GM19395 (cell line): ENCODE results near the gene OLFML3.
"Not testable (repeated sequence)": the region's sequence is repeated elsewhere in the genome, so short reads cannot be mapped to it uniquely, and the experiment has no call there.

Experiments used
- ATAC-seq: cut with Tn5 transposase; IDR thresholded peaks from one replicate; pipeline ENCODE4 v1.9.1; 2021; ENCODE audit warnings: mild to moderate bottlenecking, moderate library complexity; ENCODE audit not compliant: unreplicated experiment

The OLFML3 gene

GRCh38 chr1:113990530-113990929, 11.3 kb downstream of the OLFML3 start:
- no peak for ATAC-seq

- ATAC-seq: no peak
These were observed 11.7 kb downstream of the OLFML3 start for GRCh38 chr1:113990961-113991360.

GRCh38 chr1:113991467-113991997, 12.3 kb downstream of the OLFML3 start:
- no peak for ATAC-seq

GRCh38 chr1:113993072-113993471, 13.8 kb downstream of the OLFML3 start:
- ATAC-seq: no peak

- no peak for ATAC-seq
These were observed 14.5 kb downstream of the OLFML3 start for GRCh38 chr1:113993766-113994165.

GRCh38 chr1:113995382-113995781, 16.1 kb downstream of the OLFML3 start:
- no peak for ATAC-seq

- no peak for ATAC-seq
These were observed 19.1 kb downstream of the OLFML3 start for GRCh38 chr1:113998361-113998760.

- ATAC-seq: no peak
These were observed 20.0 kb downstream of the OLFML3 start for GRCh38 chr1:113999233-113999632.

- no peak for ATAC-seq
These were observed 20.5 kb downstream of the OLFML3 start for GRCh38 chr1:113999799-114000198.

GRCh38 chr1:114000406-114000805, 21.1 kb downstream of the OLFML3 start:
- no peak for ATAC-seq

- ATAC-seq: no peak
These were observed 23.4 kb downstream of the OLFML3 start for GRCh38 chr1:114002492-114003239.

GRCh38 chr1:114003431-114003830, 24.2 kb downstream of the OLFML3 start:
- ATAC-seq: no peak

GRCh38 chr1:114006825-114007224, 27.6 kb downstream of the OLFML3 start:
- ATAC-seq: not testable (repeated sequence)

- ATAC-seq: no peak
These were observed 29.2 kb downstream of the OLFML3 start for GRCh38 chr1:114008480-114008941.

- no peak for ATAC-seq
These were observed 29.7 kb downstream of the OLFML3 start for GRCh38 chr1:114008993-114009392.

- no peak for ATAC-seq
These were observed 30.1 kb downstream of the OLFML3 start for GRCh38 chr1:114009393-114009792.

GRCh38 chr1:114010433-114011184, 31.3 kb downstream of the OLFML3 start:
- ATAC-seq: no peak

GRCh38 chr1:114011796-114012195, 32.5 kb downstream of the OLFML3 start:
- ATAC-seq: no peak

GRCh38 chr1:114015075-114015474, 35.8 kb downstream of the OLFML3 start:
- ATAC-seq: no peak

GRCh38 chr1:114019724-114020123, 40.5 kb downstream of the OLFML3 start:
- not testable (repeated sequence) for ATAC-seq

- ATAC-seq: no peak
These were observed 42.4 kb downstream of the OLFML3 start for GRCh38 chr1:114021665-114022099.

- no peak for ATAC-seq
These were observed 43.6 kb downstream of the OLFML3 start for GRCh38 chr1:114022877-114023276.
